Measurements from ENCODE around the gene NASP. TPM values are rescaled to one million over a fixed set of nuclear protein-coding genes. Genes with fewer than 3 reads are reported as not detected.

Gene NASP
- total RNA-seq, 1 experiment from 2014 or later: 514 TPM

GRCh38 chr1:45543581-45544417 is 40.0 kb upstream of the NASP start:
- Histone ChIP-seq H3T11ph (ENCODE audit: low read length) (no peak overlapping the region), H3K9ac (ENCODE audit: extremely low read depth, insufficient read length, low read length) (no peak overlapping the region), H3K4me1 (ENCODE audit: insufficient read depth, low read length) (no peaks in the 10 kb centered on the region), H2BK120ac (ENCODE audit: low read depth, low read length, poor library complexity, severe bottlenecking) (no peak overlapping the region), H3K4me2 (ENCODE audit: insufficient read depth, insufficient read length, low read length) (no peak overlapping the region), H2BK20ac (ENCODE audit: low read depth, low read length, poor library complexity, severe bottlenecking) (no peak overlapping the region), H3K23me2 (ENCODE audit: insufficient read length, low read depth, low read length, poor library complexity, severe bottlenecking) (no peaks in the 10 kb centered on the region), H4K91ac (ENCODE audit: insufficient read length, low read depth, low read length) (no peak overlapping the region), H3K18ac (ENCODE audit: insufficient read length, low read depth, low read length) (no peak overlapping the region), H3K56ac (ENCODE audit: insufficient read length, low read depth, low read length) (no peak overlapping the region), H3K14ac (ENCODE audit: insufficient read depth, low read length) (no peak overlapping the region), H2AK5ac (ENCODE audit: insufficient read length, low read length) (no peak overlapping the region), H2BK12ac (ENCODE audit: insufficient read length, low read depth, low read length) (no peak overlapping the region), H3K9me3 (ENCODE audit: control insufficient read depth, low read depth, low read length) (no peaks in the 10 kb centered on the region), H2BK15ac (ENCODE audit: low read depth, low read length) (no peak overlapping the region), H3K27ac (ENCODE audit: insufficient read length, low read depth, low read length) (no peak overlapping the region), H2AFZ (ENCODE audit: low read length) (no peak overlapping the region), H2BK5ac (ENCODE audit: insufficient read length, low read length) (no peak overlapping the region), H4K20me1 (ENCODE audit: control insufficient read depth, insufficient read depth, insufficient read length) (no peaks in the 10 kb centered on the region), H3K79me1 (ENCODE audit: insufficient read depth, low read depth, low read length, poor library complexity, severe bottlenecking) (no peaks in the 10 kb centered on the region), H3K27me3 (ENCODE audit: insufficient read depth, low read length) (no peaks in the 10 kb centered on the region), H3K79me2 (ENCODE audit: insufficient read depth, low read length) (no peaks in the 10 kb centered on the region), H4K8ac (replicated peaks; ENCODE audit: insufficient read length, low read depth, low read length) (no peak overlapping the region), H3K23ac (ENCODE audit: insufficient read length, low read depth, low read length) (no peak overlapping the region), H4K5ac (ENCODE audit: insufficient read length, low read depth, low read length) (no peak overlapping the region), H3K4ac (ENCODE audit: low read depth, low read length) (no peak overlapping the region)
- Mint-ChIP-seq H3K9me3 (no peaks in the 10 kb centered on the region), H3K36me3 (ENCODE audit: insufficient read depth in 1 of 3, low read depth in 3 of 3) (no peaks in the 10 kb centered on the region), H3K4me3 (no peak overlapping the region), H3K27ac (peak overlapping the region in 1 of 3 experiments; percentile 17; a peak in 1 of 7 replicates), H3K4me1 (peaks cover 8 to 16% of the 10 kb centered on the region in 2 experiments), H3K27me3 (ENCODE audit: low read depth) (no peaks in the 10 kb centered on the region; the same call in 1 of the 2 replicates)
- no CpG with 5 or more reads among the region's 8 CpGs for WGBS (ENCODE audit: extremely low coverage, insufficient read length, low lambda C conversion rate)
- no peak for TF ChIP-seq CTCF (conservative IDR thresholded peaks at IDR 0.05)
- DNase-seq: no peak

Measured in H9 (cell line).